ENCODE results near the gene KCNAB2.

DNA sequence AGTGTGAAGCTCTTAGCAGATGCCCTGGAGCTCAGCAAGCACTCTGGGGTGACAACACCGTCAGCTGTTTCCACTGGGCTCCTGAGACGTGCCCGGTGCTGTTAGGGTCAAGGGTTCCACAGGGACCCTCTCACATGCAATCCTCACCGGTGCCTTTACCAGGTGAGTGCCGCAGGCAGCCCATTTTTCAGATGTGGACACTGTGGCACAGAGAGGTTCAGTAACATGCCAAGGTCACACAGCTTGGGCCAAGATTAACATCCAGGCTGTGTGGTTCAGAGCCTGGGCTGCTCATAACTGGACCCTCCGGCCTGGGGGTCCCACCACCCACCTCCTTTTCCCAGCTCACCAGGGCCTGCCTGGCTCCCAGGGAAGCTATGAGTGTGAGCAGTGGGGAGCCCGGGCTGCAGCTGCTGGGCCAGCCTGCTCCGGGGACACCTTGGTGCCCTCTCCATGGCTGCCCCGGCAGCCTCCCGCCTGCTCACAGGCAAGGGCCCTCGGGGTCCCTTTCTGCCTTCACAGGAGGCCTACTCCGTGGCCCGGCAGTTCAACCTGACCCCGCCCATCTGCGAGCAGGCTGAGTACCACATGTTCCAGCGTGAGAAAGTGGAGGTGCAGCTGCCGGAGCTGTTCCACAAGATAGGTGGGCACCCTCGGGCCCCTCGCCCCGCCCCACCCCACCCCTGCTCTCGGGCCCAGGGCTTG, 49.3 kb downstream of the KCNAB2 start:
- no peak for TF ChIP-seq POLR2AphosphoS5 (IDR thresholded peaks at IDR 0.05; ENCODE audit: low read depth, low read length)
- no peak for TF ChIP-seq FOXP2 (optimal IDR thresholded peaks at IDR 0.05; ENCODE audit: borderline replicate concordance, extremely low read depth, extremely low read length, insufficient read depth)
- TF ChIP-seq, protein P1, sequence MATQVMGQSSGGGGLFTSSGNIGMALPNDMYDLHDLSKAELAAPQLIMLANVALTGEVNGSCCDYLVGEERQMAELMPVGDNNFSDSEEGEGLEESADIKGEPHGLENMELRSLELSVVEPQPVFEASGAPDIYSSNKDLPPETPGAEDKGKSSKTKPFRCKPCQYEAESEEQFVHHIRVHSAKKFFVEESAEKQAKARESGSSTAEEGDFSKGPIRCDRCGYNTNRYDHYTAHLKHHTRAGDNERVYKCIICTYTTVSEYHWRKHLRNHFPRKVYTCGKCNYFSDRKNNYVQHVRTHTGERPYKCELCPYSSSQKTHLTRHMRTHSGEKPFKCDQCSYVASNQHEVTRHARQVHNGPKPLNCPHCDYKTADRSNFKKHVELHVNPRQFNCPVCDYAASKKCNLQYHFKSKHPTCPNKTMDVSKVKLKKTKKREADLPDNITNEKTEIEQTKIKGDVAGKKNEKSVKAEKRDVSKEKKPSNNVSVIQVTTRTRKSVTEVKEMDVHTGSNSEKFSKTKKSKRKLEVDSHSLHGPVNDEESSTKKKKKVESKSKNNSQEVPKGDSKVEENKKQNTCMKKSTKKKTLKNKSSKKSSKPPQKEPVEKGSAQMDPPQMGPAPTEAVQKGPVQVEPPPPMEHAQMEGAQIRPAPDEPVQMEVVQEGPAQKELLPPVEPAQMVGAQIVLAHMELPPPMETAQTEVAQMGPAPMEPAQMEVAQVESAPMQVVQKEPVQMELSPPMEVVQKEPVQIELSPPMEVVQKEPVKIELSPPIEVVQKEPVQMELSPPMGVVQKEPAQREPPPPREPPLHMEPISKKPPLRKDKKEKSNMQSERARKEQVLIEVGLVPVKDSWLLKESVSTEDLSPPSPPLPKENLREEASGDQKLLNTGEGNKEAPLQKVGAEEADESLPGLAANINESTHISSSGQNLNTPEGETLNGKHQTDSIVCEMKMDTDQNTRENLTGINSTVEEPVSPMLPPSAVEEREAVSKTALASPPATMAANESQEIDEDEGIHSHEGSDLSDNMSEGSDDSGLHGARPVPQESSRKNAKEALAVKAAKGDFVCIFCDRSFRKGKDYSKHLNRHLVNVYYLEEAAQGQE (IDR thresholded peaks at IDR 0.05; ENCODE audit: insufficient read depth in 1 of 2, low read depth in 2 of 2, low read length in 2 of 2): no peak
- no peak for TF ChIP-seq TAF1 (IDR thresholded peaks at IDR 0.05; ENCODE audit: borderline replicate concordance, insufficient read depth, low read length)
- TF ChIP-seq SIN3A (IDR thresholded peaks at IDR 0.05; ENCODE audit: borderline replicate concordance, insufficient read depth, low read length): no peak

Measured in PFSK-1 (cell line).